Pulmonary artery endothelial cell (primary cell): ENCODE data around the gene GSTT2B. TPM values are rescaled to one million over a fixed set of nuclear protein-coding genes. Genes with fewer than 3 reads are reported as not detected.

Experiments used
- total RNA-seq: library from RNA; depleted of rRNA; stranded (reverse); fragments of >200 nt; gene quantifications from 2 replicates; pipeline ENCODE4 v1.2.3, GENCODE V29; 2014

GSTT2B gene
- total RNA-seq, 1 donor from 2014 or later = 4.2 TPM

Other genes starting within 250 kb of the GSTT2B start
- 2.6 TPM in 2 replicates for gene ZNF70, start 210.1 kb downstream of the GSTT2B start, total RNA-seq
- gene VPREB3, start 206.8 kb downstream of the GSTT2B start, total RNA-seq = not detected in 2 replicates
- gene C22orf15, start 198.2 kb downstream of the GSTT2B start, total RNA-seq = 0.42 and 1.4 TPM in 2 replicates
- gene CHCHD10, start 193.2 kb downstream of the GSTT2B start, total RNA-seq = 11.3 and 12.2 TPM in 2 replicates
- gene MMP11, start 188.3 kb downstream of the GSTT2B start, total RNA-seq = 4.5 and 9.9 TPM in 2 replicates
- 35.2 and 38.0 TPM in 2 replicates for gene SMARCB1, start 174.2 kb downstream of the GSTT2B start, total RNA-seq
- 0.26 and 1.5 TPM in 2 replicates for gene DERL3, start 122.2 kb downstream of the GSTT2B start, total RNA-seq
- 5.6 and 8.0 TPM in 2 replicates for gene SLC2A11, start 103.3 kb downstream of the GSTT2B start, total RNA-seq
- gene MIF, start 66.8 kb downstream of the GSTT2B start, total RNA-seq = 204 and 418 TPM in 2 replicates
- 0.99 and 1.7 TPM in 2 replicates for gene DDTL, start 5.7 kb upstream of the GSTT2B start, total RNA-seq
- gene DDT, start 13.2 kb upstream of the GSTT2B start, total RNA-seq = 93.9 and 184 TPM in 2 replicates
- gene GSTT2, start 18.9 kb upstream of the GSTT2B start, total RNA-seq = 0.35 and 1.5 TPM in 2 replicates
- not detected in 2 replicates for gene GSTT4, start 44.3 kb upstream of the GSTT2B start, total RNA-seq
- gene CABIN1, start 50.1 kb upstream of the GSTT2B start, total RNA-seq = 29.1 and 52.8 TPM in 2 replicates
- gene SUSD2, start 220.3 kb upstream of the GSTT2B start, total RNA-seq = 0.07 and 0.18 TPM in 2 replicates